NB4 (cell line): Measurements from ENCODE around the gene ZWILCH.
"Not testable (repeated sequence)": the region's sequence is repeated elsewhere in the genome, so short reads cannot be mapped to it uniquely, and the experiment has no call there.

Experiments used
- DNase-seq: peaks from one replicate; pipeline ENCODE4 v3.0.0; 2010; ENCODE audit warnings: low read depth
- H3K4me3 ChIP-seq: one replicate; pipeline ENCODE4 v1.5.1; 2011; ENCODE audit warnings: mild to moderate bottlenecking, low read depth, low read length, moderate library complexity
- MAX ChIP-seq: IDR thresholded peaks from 2 replicates; pipeline ENCODE4 v1.6.1; 2011; ENCODE audit warnings: low read depth, low read length
- MYC ChIP-seq: IDR thresholded peaks from 2 replicates; pipeline ENCODE4 v1.6.1; 2011; ENCODE audit warnings: low read depth, low read length
- POLR2A ChIP-seq: IDR thresholded peaks from 2 replicates; pipeline ENCODE4 v1.6.1; 2011; ENCODE audit warnings: mild to moderate bottlenecking; ENCODE audit not compliant: insufficient read length; ENCODE audit errors: extremely low read depth
- TF ChIP-seq, protein P1 (sequence below): IDR thresholded peaks from one replicate; pipeline ENCODE4 v1.5.1; 2012; ENCODE audit warnings: low read depth, low read length

The ZWILCH gene

GRCh38 chr15:66587020-66587419, 81.9 kb downstream of the ZWILCH start:
- TF ChIP-seq MAX (no peak), MYC (no peak), POLR2A (no peak)
- TF ChIP-seq, protein P1, sequence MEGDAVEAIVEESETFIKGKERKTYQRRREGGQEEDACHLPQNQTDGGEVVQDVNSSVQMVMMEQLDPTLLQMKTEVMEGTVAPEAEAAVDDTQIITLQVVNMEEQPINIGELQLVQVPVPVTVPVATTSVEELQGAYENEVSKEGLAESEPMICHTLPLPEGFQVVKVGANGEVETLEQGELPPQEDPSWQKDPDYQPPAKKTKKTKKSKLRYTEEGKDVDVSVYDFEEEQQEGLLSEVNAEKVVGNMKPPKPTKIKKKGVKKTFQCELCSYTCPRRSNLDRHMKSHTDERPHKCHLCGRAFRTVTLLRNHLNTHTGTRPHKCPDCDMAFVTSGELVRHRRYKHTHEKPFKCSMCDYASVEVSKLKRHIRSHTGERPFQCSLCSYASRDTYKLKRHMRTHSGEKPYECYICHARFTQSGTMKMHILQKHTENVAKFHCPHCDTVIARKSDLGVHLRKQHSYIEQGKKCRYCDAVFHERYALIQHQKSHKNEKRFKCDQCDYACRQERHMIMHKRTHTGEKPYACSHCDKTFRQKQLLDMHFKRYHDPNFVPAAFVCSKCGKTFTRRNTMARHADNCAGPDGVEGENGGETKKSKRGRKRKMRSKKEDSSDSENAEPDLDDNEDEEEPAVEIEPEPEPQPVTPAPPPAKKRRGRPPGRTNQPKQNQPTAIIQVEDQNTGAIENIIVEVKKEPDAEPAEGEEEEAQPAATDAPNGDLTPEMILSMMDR: no peak
- DNase-seq: no peak
- no peak overlapping the region for H3K4me3 ChIP-seq

GRCh38 chr15:66587749-66588148, 82.6 kb downstream of the ZWILCH start:
- no peak for DNase-seq
- TF ChIP-seq POLR2A (no peak), MYC (no peak), MAX (no peak)
- TF ChIP-seq, protein P1: no peak
- H3K4me3 ChIP-seq: no peak overlapping the region

GRCh38 chr15:66588537-66588936, 83.4 kb downstream of the ZWILCH start:
- DNase-seq: no peak
- no peak overlapping the region for H3K4me3 ChIP-seq
- TF ChIP-seq POLR2A (no peak), MYC (no peak)

GRCh38 chr15:66588971-66589370, 83.8 kb downstream of the ZWILCH start:
- no peak for DNase-seq
- TF ChIP-seq MAX (no peak), MYC (no peak)
- TF ChIP-seq, protein P1: no peak
- H3K4me3 ChIP-seq: no peak overlapping the region

- H3K4me3 ChIP-seq, DNase-seq: not testable (repeated sequence)
Observed at GRCh38 chr15:66589429-66589828, 84.3 kb downstream of the ZWILCH start.

DNA sequence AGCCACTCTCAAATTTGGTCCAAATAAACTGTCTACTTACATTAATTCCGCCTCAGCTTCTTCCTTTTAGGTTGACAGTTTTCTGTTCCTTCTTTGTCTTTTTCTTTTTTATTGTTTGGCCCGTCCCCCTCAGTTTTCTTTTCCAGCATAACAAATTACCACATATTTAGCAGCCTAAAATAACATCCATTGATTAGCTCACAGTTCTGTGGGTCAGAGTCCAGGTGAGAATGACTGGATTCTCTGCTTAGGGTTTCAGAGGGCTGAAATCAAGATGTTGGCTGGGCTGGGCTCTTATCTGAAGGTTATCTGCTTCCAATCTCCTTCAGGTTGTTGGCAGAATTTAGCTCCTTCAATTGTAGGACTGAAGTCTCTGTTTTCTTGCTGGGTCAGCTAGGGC, 85.3 kb downstream of the ZWILCH start:
- TF ChIP-seq POLR2A: no peak
- TF ChIP-seq, protein P1: no peak
- no peak for TF ChIP-seq MAX
- no peak for TF ChIP-seq MYC
- no peak for DNase-seq

GRCh38 chr15:66591322-66591862, 86.3 kb downstream of the ZWILCH start:
- H3K4me3 ChIP-seq: no peak overlapping the region
- TF ChIP-seq MYC (no peak), POLR2A (no peak), MAX (no peak)
- TF ChIP-seq, protein P1: no peak
- no peak for DNase-seq

More for the DNA sequence above, 85.3 kb downstream of the ZWILCH start:
- no peak overlapping the region for H3K4me3 ChIP-seq
